ENCODE results near the gene FRMPD3.
"Not testable (repeated sequence)": the region's sequence is repeated elsewhere in the genome, so short reads cannot be mapped to it uniquely, and the experiment has no call there.

Gene FRMPD3

GRCh38 chrX:107448998-107449835 lies at the start of gene FRMPD3:
TSS of gene FRMPD3 (plus strand) at chrX:107449652. CDS start at chrX:107526589, 76,937 bp downstream.
- no peak for DNase-seq (ENCODE audit: low read depth)

GRCh38 chrX:107420571-107420970 lies 28.9 kb upstream of the FRMPD3 start:
- DNase-seq (ENCODE audit: low read depth): no peak

GRCh38 chrX:107421337-107421861 lies 28.1 kb upstream of the FRMPD3 start:
- DNase-seq (ENCODE audit: low read depth): no peak

GRCh38 chrX:107429090-107429489 lies 20.4 kb upstream of the FRMPD3 start:
- DNase-seq (ENCODE audit: low read depth): no peak

GRCh38 chrX:107440187-107440586 lies 9.3 kb upstream of the FRMPD3 start:
- DNase-seq (ENCODE audit: low read depth): no peak

GRCh38 chrX:107440692-107441091 lies 8.8 kb upstream of the FRMPD3 start:
- DNase-seq (ENCODE audit: low read depth): no peak

GRCh38 chrX:107442914-107443527 lies 6.4 kb upstream of the FRMPD3 start:
- DNase-seq (ENCODE audit: low read depth): no peak

- DNase-seq (ENCODE audit: low read depth): no peak
Observed at GRCh38 chrX:107445146-107445545, 4.3 kb upstream of the FRMPD3 start.

GRCh38 chrX:107445631-107446030 lies 3.8 kb upstream of the FRMPD3 start:
- no peak for DNase-seq (ENCODE audit: low read depth)

GRCh38 chrX:107447642-107448041 lies 1.8 kb upstream of the FRMPD3 start:
- no peak for DNase-seq (ENCODE audit: low read depth)

- no peak for DNase-seq (ENCODE audit: low read depth)
Observed at GRCh38 chrX:107448625-107448997, 841 bp upstream of the FRMPD3 start.

- DNase-seq (ENCODE audit: low read depth): no peak
Observed at GRCh38 chrX:107450823-107451509, 1.5 kb downstream of the FRMPD3 start.

- DNase-seq (ENCODE audit: low read depth): no peak
Observed at GRCh38 chrX:107451731-107452130, 2.3 kb downstream of the FRMPD3 start.

GRCh38 chrX:107452581-107452980 lies 3.1 kb downstream of the FRMPD3 start:
- DNase-seq (ENCODE audit: low read depth): no peak

GRCh38 chrX:107454302-107454701 lies 4.8 kb downstream of the FRMPD3 start:
- DNase-seq (ENCODE audit: low read depth): no peak

- no peak for DNase-seq (ENCODE audit: low read depth)
Observed at GRCh38 chrX:107457289-107457688, 7.8 kb downstream of the FRMPD3 start.

GRCh38 chrX:107465932-107466620 lies 16.6 kb downstream of the FRMPD3 start:
- DNase-seq (ENCODE audit: low read depth): no peak

- DNase-seq (ENCODE audit: low read depth): no peak
Observed at GRCh38 chrX:107467271-107467670, 17.8 kb downstream of the FRMPD3 start.

- no peak for DNase-seq (ENCODE audit: low read depth)
Observed at GRCh38 chrX:107470198-107470597, 20.7 kb downstream of the FRMPD3 start.

- DNase-seq (ENCODE audit: low read depth): no peak
Observed at GRCh38 chrX:107470971-107471370, 21.5 kb downstream of the FRMPD3 start.

- DNase-seq (ENCODE audit: low read depth): not testable (repeated sequence)
Observed at GRCh38 chrX:107471420-107471819, 22.0 kb downstream of the FRMPD3 start.

GRCh38 chrX:107477406-107477805 lies 28.0 kb downstream of the FRMPD3 start:
- DNase-seq (ENCODE audit: low read depth): no peak

All from activated T-helper 1 cell treated with Interleukin-2 at 50 U/mL for 16 hours (primary cell).